HepG2 (cell line): ENCODE results near the gene SLC25A17. TPM values are rescaled to one million over a fixed set of nuclear protein-coding genes. Genes with fewer than 3 reads are reported as not detected.

Source experiments
- ATAC-seq: fragments of 200-7000 bp; cut with Tn5 transposase; 3 replicates; pipeline ENCODE4 v1.9.1; 2020; ENCODE audit warnings: mild to moderate bottlenecking, moderate library complexity
- BruUV-seq: library from RNA; stranded (reverse); fragments of 400-500 nt; replicated peaks from 2 replicates; lab custom pipeline; 2021; lab: Mats Ljungman, UMichigan
- CTCF ChIA-PET: fragments of 300-600 bp; formaldehyde crosslinking; extraction: SDS; loops from one replicate; lab custom pipeline; 2021; ENCODE audit warnings: low total read pairs, inconsistent platforms, low intra/inter-chr PET ratio; lab: Yijun Ruan, JAX
- POLR2A ChIA-PET: fragments of 350-600 bp; sonication (Branson Sonifier 250); formaldehyde crosslinking; loops from one replicate; lab custom pipeline; 2020; ENCODE audit warnings: antibody characterized with exemption, inconsistent platforms; lab: Yijun Ruan, JAX
- DNase-seq: peaks from one replicate; pipeline ENCODE4 v3.0.0-alpha.2; 2015; ENCODE audit warnings: low spot score
- FAIRE-seq: peaks from 3 replicates; lab custom pipeline; 2011; peaks lifted over from hg19 to GRCh38; lab: Jason Lieb, UNC
- H2AFZ ChIP-seq: one replicate; pipeline ENCODE4 v1.6.1; 2011; ENCODE audit warnings: low read length, inconsistent platforms
- H3K27ac ChIP-seq: fragments of 300-600 bp; 3 replicates; pipeline ENCODE4 v1.8.0; 2011; ENCODE audit warnings: mixed run types, mild to moderate bottlenecking, mixed read lengths, low read length, inconsistent platforms; ENCODE audit not compliant: insufficient read depth; ENCODE audit errors: extremely low read length
- H3K27me3 ChIP-seq, 2 experiments: fragments of 200-600 bp in 1 of 2; 2 replicates in 1 of 2; 3 replicates in 1 of 2; pipeline versions ENCODE4 v1.6.0 to v1.8.0; 2011; ENCODE audit warnings: low read length in 2 of 2, mild to moderate bottlenecking in 2 of 2, moderate library complexity in 2 of 2, inconsistent platforms in 1 of 2; ENCODE audit not compliant: insufficient read depth in 2 of 2, control insufficient read depth in 1 of 2
- H3K36me3 ChIP-seq, 2 experiments: fragments of 200-600 bp in 1 of 2; replicated peaks in 1 of 2; 2 replicates in 1 of 2; 3 replicates in 1 of 2; pipeline versions ENCODE4 v1.5.1 to v1.8.0; 2011; ENCODE audit warnings: low read length in 2 of 2, inconsistent platforms in 1 of 2; ENCODE audit not compliant: insufficient read depth in 2 of 2, control insufficient read depth in 1 of 2
- H3K4me1 ChIP-seq: 2 replicates; pipeline ENCODE4 v1.5.1; 2012; ENCODE audit warnings: low read length, inconsistent platforms; ENCODE audit not compliant: insufficient read depth
- H3K4me2 ChIP-seq: 2 replicates; pipeline ENCODE4 v1.6.0; 2011; ENCODE audit warnings: low read depth, low read length, inconsistent platforms
- H3K4me3 ChIP-seq, 3 experiments: fragments of 200-600 bp in 1 of 3; sonication (generic), shearing (Covaris generic) in 1 of 3; replicated peaks in 1 of 3; 2 replicates each; pipeline ENCODE4 v1.5.1; 2011 to 2016; ENCODE audit warnings: low read length in 3 of 3, inconsistent platforms in 2 of 3, low read depth in 2 of 3, mild to moderate bottlenecking in 2 of 3, control low read depth in 1 of 3, mixed read lengths in 1 of 3; ENCODE audit not compliant: insufficient read depth in 1 of 3
- H3K79me2 ChIP-seq: one replicate; pipeline ENCODE4 v1.6.1; 2011; ENCODE audit warnings: low read length, inconsistent platforms; ENCODE audit not compliant: insufficient read depth
- H3K9ac ChIP-seq: 2 replicates; pipeline ENCODE4 v1.6.0; 2011; ENCODE audit warnings: mild to moderate bottlenecking, low read depth, low read length, inconsistent platforms; ENCODE audit not compliant: insufficient read depth
- H3K9me3 ChIP-seq: 2 replicates; pipeline ENCODE4 v1.5.1; 2012; ENCODE audit warnings: mild to moderate bottlenecking, low read length
- H4K20me1 ChIP-seq: 2 replicates; pipeline ENCODE4 v1.6.0; 2011; ENCODE audit warnings: inconsistent platforms, mild to moderate bottlenecking, low read length, moderate library complexity; ENCODE audit not compliant: insufficient read depth
- ARNT2 ChIP-seq: sonication (generic); formaldehyde crosslinking; IDR thresholded peaks from 2 replicates; pipeline ENCODE4 v1.8.0; 2022; ENCODE audit warnings: mild to moderate bottlenecking, low read depth, missing genetic modification reagents, moderate library complexity
- HMG20A ChIP-seq: IDR thresholded peaks from 2 replicates; pipeline ENCODE4 v1.6.1; 2016; ENCODE audit warnings: borderline replicate concordance
- POLR2G ChIP-seq: fragments of 200-400 bp; formaldehyde crosslinking; IDR thresholded peaks from 2 replicates; pipeline ENCODE4 v1.6.1; 2018; ENCODE audit warnings: mild to moderate bottlenecking, low read depth, low read length, moderate library complexity
- SP140L ChIP-seq: sonication (generic); formaldehyde crosslinking; IDR thresholded peaks from 2 replicates; pipeline ENCODE4 v1.4.0; 2020; ENCODE audit warnings: missing genetic modification reagents, borderline replicate concordance
- ZNF34 ChIP-seq: sonication (generic); formaldehyde crosslinking; IDR thresholded peaks from 2 replicates; pipeline ENCODE4 v1.4.0; 2020; ENCODE audit warnings: mild to moderate bottlenecking, missing genetic modification reagents, borderline replicate concordance
- ZNF597 ChIP-seq: sonication (generic); formaldehyde crosslinking; IDR thresholded peaks from 2 replicates; pipeline ENCODE4 v1.5.0; 2020; ENCODE audit warnings: missing genetic modification reagents
- ZSCAN25 ChIP-seq: sonication (generic); formaldehyde crosslinking; IDR thresholded peaks from 2 replicates; pipeline ENCODE4 v1.8.0; 2022; ENCODE audit warnings: mild to moderate bottlenecking, missing genetic modification reagents
- WGBS: methylation state at CpG from one replicate; pipeline ENCODE4 v1.1.6; 2017; ENCODE audit warnings: low lambda C conversion rate; 5-methylcytosine and 5-hydroxymethylcytosine counted together
- in situ Hi-C: cut with HindIII; loops from 2 replicates; pipeline ENCODE4 v1.10.0; 2017; ENCODE audit warnings: low pct_unique_long_range_greater_than_20kb; ENCODE audit not compliant: extremely low pct_ligation_motif_present
- intact Hi-C: fragments of 100-400 bp; cut with micrococcal nuclease; formaldehyde crosslinking; loops from one replicate; pipeline ENCODE4 v1.10.0; 2022; ENCODE audit not compliant: unreplicated experiment
- polyA plus RNA-seq, 8 experiments: library from polyadenylated mRNA; depleted of rRNA in 3 of 8; stranded (reverse) in 7 of 8; unstranded in 1 of 8; fragments of >200 nt; fragmentation: Illumina TruSeq in 4 of 8; extraction: Trizol in 4 of 8; gene quantifications; 2 replicates each; pipeline versions ENCODE4 v1.2.1 to v1.2.3, GENCODE V29; 2011 to 2016; ENCODE audit warnings: low read depth in 4 of 8, missing spikeins in 1 of 8, mixed read lengths in 1 of 8; ENCODE audit not compliant: insufficient read depth in 1 of 8
- total RNA-seq, 5 experiments: library from RNA; depleted of rRNA; stranded (reverse); fragments of >200 nt; fragmentation: Illumina TruSeq; extraction: Trizol; gene quantifications; 2 replicates each; pipeline ENCODE4 v1.2.3, GENCODE V29; 2016; ENCODE audit warnings: low read depth in 1 of 5
- TF ChIP-seq, protein P1 (sequence below): sonication (generic); formaldehyde crosslinking; IDR thresholded peaks from 2 replicates; pipeline ENCODE4 v1.4.0; 2020; ENCODE audit warnings: mild to moderate bottlenecking, missing genetic modification reagents

SLC25A17 gene
- total and polyA plus RNA-seq, 2 of the 13 experiments (the other 11 are each of a cell fraction or from before 2014, with no cell fraction given): 15.7 to 27.9 TPM

DNA sequence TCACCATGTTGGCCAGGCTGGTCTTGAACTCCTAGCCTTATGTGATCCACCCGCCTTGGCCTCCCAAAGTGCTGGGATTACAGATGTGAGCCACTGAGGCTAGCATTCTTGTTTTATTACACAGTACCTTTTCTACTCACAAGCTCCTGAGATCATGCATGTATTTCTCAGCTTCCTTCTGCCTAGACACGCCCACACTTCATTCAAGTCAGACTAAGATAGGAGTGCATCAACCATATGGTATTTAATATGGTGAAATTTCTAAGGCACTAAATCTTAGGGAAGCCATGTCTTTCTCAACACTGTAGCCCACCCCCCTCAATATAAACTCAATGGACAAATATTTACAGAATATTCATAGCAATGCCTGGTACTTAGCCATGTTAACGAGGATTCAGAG, 62.1 kb downstream of the SLC25A17 start:
- WGBS: 85% methylated on average over 3 of the region's 3 CpGs
- no peak overlapping the region for H3K4me3 ChIP-seq
- ChIA-PET POLR2A (no interaction called here), CTCF (no interaction called here)
- H4K20me1 ChIP-seq: no peaks in the 10 kb centered on the region
- DNase-seq: no peak
- intact Hi-C loops (no loop called here), in situ Hi-C loops (loop anchor here (5.0 kb wide), 1 partner anchor 75 kb away; no protein-coding TSS in a partner anchor)
- no TSS peak for BruUV-seq
- H3K4me1 ChIP-seq: peaks cover 9% of the 10 kb centered on the region
- H3K4me2 ChIP-seq: no peak overlapping the region
- FAIRE-seq: no peak
- H3K9ac ChIP-seq: no peak overlapping the region
- H3K79me2 ChIP-seq: no peaks in the 10 kb centered on the region
- H3K36me3 ChIP-seq: no peaks in the 10 kb centered on the region
- no peak for TF ChIP-seq ZSCAN25 (CRISPR knock-in tag)
- TF ChIP-seq SP140L (CRISPR knock-in tag): no peak
- TF ChIP-seq ZNF34 (CRISPR knock-in tag): no peak
- TF ChIP-seq, protein P1, sequence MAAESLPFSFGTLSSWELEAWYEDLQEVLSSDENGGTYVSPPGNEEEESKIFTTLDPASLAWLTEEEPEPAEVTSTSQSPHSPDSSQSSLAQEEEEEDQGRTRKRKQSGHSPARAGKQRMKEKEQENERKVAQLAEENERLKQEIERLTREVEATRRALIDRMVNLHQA (CRISPR knock-in tag): no peak
- no peak for TF ChIP-seq HMG20A (CRISPR knock-in tag)
- TF ChIP-seq POLR2G: no peak
- TF ChIP-seq ZNF597 (CRISPR knock-in tag): no peak
- TF ChIP-seq ARNT2: no peak
- no peaks in the 10 kb centered on the region; a peak in 1 of 5 replicates for H3K27me3 ChIP-seq
- ATAC-seq: no peak
- H3K27ac ChIP-seq: no peak overlapping the region
- no peaks in the 10 kb centered on the region for H3K9me3 ChIP-seq
- H2AFZ ChIP-seq: no peak overlapping the region
